SK-N-SH treated with all-trans-retinoic acid at 6 μM for 48 hours (cell line): ENCODE results near the gene ERCC5.

ENCODE experiments used
- ATAC-seq: fragments of 200-7000 bp; cut with Tn5 transposase; 3 replicates; pipeline ENCODE4 v1.9.1; 2020; ENCODE audit warnings: mild to moderate bottlenecking, moderate library complexity
- ARNTL ChIP-seq: fragments of 450-650 bp; formaldehyde crosslinking; IDR thresholded peaks from 2 replicates; pipeline ENCODE4 v1.5.0; 2020; ENCODE audit warnings: low read depth, mild to moderate bottlenecking, moderate library complexity, borderline replicate concordance
- BACH2 ChIP-seq: fragments of 250-450 bp; sonication (Bioruptor Pico); IDR thresholded peaks from 2 replicates; pipeline ENCODE4 v1.9.0; 2021; ENCODE audit warnings: mild to moderate bottlenecking, borderline replicate concordance
- CSDC2 ChIP-seq: fragments of 250-450 bp; sonication (Bioruptor Pico); IDR thresholded peaks from 2 replicates; pipeline ENCODE4 v1.5.0; 2020; ENCODE audit warnings: mild to moderate bottlenecking, moderate library complexity
- ESRRG ChIP-seq: fragments of 250-450 bp; sonication (Bioruptor Pico); IDR thresholded peaks from 2 replicates; pipeline ENCODE4 v1.6.1; 2021; ENCODE audit warnings: mild to moderate bottlenecking
- GLIS3 ChIP-seq: fragments of 250-450 bp; sonication (Bioruptor Pico); IDR thresholded peaks from 2 replicates; pipeline ENCODE4 v1.5.0; 2020; ENCODE audit warnings: mild to moderate bottlenecking, moderate library complexity
- ISL1 ChIP-seq: fragments of 250-450 bp; sonication (Bioruptor Pico); IDR thresholded peaks from 2 replicates; pipeline ENCODE4 v2.1.2; 2022; ENCODE audit warnings: mild to moderate bottlenecking, moderate library complexity
- OSR1 ChIP-seq: fragments of 250-450 bp; sonication (Bioruptor Pico); IDR thresholded peaks from 2 replicates; pipeline ENCODE4 v1.8.0; 2022; ENCODE audit warnings: moderate library complexity, mild to moderate bottlenecking, inconsistent platforms
- PPARA ChIP-seq: fragments of 250-450 bp; sonication (Bioruptor Pico); IDR thresholded peaks from 2 replicates; pipeline ENCODE4 v1.5.0; 2020; ENCODE audit warnings: mild to moderate bottlenecking, borderline replicate concordance
- RARB ChIP-seq: fragments of 250-450 bp; sonication (Bioruptor Pico); IDR thresholded peaks from 2 replicates; pipeline ENCODE4 v1.8.0; 2021; ENCODE audit warnings: mild to moderate bottlenecking, moderate library complexity
- SNAI2 ChIP-seq: fragments of 250-450 bp; sonication (Bioruptor Pico); IDR thresholded peaks from 2 replicates; pipeline ENCODE4 v1.5.0; 2020; ENCODE audit warnings: mild to moderate bottlenecking, moderate library complexity
- TOX ChIP-seq: fragments of 250-450 bp; sonication (Bioruptor Pico); IDR thresholded peaks from 2 replicates; pipeline ENCODE4 v1.8.0; 2021; ENCODE audit warnings: mild to moderate bottlenecking, moderate library complexity, borderline replicate concordance
- ZC3H10 ChIP-seq: fragments of 250-450 bp; sonication (Bioruptor Pico); IDR thresholded peaks from 2 replicates; pipeline ENCODE4 v1.5.1; 2021; ENCODE audit warnings: mild to moderate bottlenecking, moderate library complexity
- ZFP3 ChIP-seq: fragments of 250-450 bp; sonication (Bioruptor Pico); IDR thresholded peaks from 2 replicates; pipeline ENCODE4 v1.5.0; 2020; ENCODE audit warnings: mild to moderate bottlenecking, moderate library complexity
- ZFP30 ChIP-seq: fragments of 450-650 bp; formaldehyde crosslinking; IDR thresholded peaks from 2 replicates; pipeline ENCODE4 v1.5.0; 2022; ENCODE audit warnings: mild to moderate bottlenecking, moderate library complexity
- ZNF70 ChIP-seq: fragments of 450-650 bp; formaldehyde crosslinking; IDR thresholded peaks from 2 replicates; pipeline ENCODE4 v1.5.0; 2020; ENCODE audit warnings: mild to moderate bottlenecking, moderate library complexity
- ZNF8 ChIP-seq: fragments of 450-650 bp; formaldehyde crosslinking; IDR thresholded peaks from 2 replicates; pipeline ENCODE4 v1.5.0; 2020; ENCODE audit warnings: mild to moderate bottlenecking, moderate library complexity
- TF ChIP-seq, protein P1 (sequence below): fragments of 250-450 bp; sonication (Bioruptor Pico); IDR thresholded peaks from 2 replicates; pipeline ENCODE4 v1.5.1; 2020; ENCODE audit warnings: low read depth, mild to moderate bottlenecking, moderate library complexity
- TF ChIP-seq, protein P2 (sequence below): fragments of 250-450 bp; sonication (Bioruptor Pico); IDR thresholded peaks from 2 replicates; pipeline ENCODE4 v1.5.0; 2020; ENCODE audit warnings: mild to moderate bottlenecking, moderate library complexity
- TF ChIP-seq, protein P3 (sequence below): fragments of 250-450 bp; sonication (Bioruptor Pico); IDR thresholded peaks from 2 replicates; pipeline ENCODE4 v1.8.0; 2021; ENCODE audit warnings: low read depth, mild to moderate bottlenecking, moderate library complexity, borderline replicate concordance
- TF ChIP-seq, protein P4 (sequence below): fragments of 250-450 bp; sonication (Bioruptor Pico); IDR thresholded peaks from 2 replicates; pipeline ENCODE4 v1.5.1; 2021; ENCODE audit warnings: mild to moderate bottlenecking, moderate library complexity

ERCC5 gene

DNA sequence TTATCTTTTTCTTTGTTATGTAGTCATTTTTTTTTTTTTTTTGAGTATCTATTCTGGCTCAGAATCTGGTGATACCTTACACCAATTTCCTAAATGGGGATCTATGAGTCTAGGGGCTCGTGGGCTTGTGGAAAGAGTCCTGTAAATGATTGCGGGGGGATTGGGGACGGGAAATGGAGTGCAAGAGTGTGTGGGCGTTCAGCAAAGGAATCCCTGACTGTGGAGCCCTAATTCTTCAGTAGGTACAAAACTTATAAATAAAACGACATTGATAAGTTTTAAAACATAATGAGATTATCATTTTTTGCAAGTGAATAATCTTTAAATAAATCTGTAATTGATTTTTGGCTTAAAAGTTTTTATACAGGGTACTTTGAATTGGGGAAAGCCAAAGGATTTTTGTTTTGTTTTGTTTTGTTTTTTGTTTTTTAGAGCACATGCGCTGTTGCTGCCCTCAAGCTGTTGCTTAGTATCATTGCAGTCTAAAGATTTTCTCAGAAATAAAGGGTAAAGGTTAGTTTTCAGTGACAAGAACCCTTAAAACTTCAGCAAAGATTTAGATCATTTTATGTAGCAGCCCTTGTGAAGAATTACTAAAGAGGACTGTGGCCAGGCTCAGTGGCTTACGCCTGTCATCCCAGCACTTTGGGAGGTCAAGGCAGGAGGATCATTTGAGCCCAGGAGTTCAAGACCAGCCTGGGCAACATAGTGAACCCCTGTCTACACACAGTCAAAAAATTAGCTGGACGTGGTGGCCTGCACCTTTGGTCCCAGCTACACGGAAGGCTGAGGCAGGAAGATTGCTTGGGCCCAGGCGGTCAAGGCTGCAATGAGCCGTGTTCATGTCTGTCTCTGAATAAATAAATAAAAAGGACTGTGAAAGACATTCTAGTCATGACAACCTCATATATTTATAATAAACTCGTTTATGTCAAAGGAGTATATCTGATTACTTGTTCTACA is 1.7 kb downstream of the ERCC5 start:
- TF ChIP-seq TOX (no peak), OSR1 (no peak), ISL1 (CRISPR knock-in tag) (no peak)
- ATAC-seq: no peak

DNA sequence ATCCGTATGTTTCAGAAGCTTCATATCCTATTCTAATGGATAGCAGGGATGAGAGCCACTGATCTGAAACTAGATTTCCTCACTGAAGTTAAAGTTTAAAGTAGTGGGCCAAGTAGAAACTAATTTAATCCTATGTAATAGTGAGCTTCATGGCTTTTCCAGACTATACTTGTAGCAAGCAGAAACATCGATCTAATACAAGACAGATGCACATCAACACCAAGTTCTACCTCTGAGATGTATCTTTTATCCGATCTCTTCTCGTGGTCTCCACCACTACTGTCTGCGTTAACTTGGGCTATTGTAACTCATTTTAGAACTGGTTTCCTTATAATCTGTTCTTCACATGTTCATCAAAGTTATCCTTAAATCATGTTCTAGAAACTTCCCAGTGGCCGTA is 3.1 kb downstream of the ERCC5 start:
- TF ChIP-seq ARNTL (CRISPR knock-in tag) (no peak), PPARA (CRISPR knock-in tag) (no peak), ZFP3 (CRISPR knock-in tag) (no peak), GLIS3 (CRISPR knock-in tag) (no peak), ZC3H10 (CRISPR knock-in tag) (no peak), CSDC2 (CRISPR knock-in tag) (no peak), SNAI2 (no peak)
- TF ChIP-seq, protein P1, sequence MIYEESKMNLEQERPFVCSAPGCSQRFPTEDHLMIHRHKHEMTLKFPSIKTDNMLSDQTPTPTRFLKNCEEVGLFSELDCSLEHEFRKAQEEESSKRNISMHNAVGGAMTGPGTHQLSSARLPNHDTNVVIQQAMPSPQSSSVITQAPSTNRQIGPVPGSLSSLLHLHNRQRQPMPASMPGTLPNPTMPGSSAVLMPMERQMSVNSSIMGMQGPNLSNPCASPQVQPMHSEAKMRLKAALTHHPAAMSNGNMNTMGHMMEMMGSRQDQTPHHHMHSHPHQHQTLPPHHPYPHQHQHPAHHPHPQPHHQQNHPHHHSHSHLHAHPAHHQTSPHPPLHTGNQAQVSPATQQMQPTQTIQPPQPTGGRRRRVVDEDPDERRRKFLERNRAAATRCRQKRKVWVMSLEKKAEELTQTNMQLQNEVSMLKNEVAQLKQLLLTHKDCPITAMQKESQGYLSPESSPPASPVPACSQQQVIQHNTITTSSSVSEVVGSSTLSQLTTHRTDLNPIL (CRISPR knock-in tag): no peak
- no peak for ATAC-seq

DNA sequence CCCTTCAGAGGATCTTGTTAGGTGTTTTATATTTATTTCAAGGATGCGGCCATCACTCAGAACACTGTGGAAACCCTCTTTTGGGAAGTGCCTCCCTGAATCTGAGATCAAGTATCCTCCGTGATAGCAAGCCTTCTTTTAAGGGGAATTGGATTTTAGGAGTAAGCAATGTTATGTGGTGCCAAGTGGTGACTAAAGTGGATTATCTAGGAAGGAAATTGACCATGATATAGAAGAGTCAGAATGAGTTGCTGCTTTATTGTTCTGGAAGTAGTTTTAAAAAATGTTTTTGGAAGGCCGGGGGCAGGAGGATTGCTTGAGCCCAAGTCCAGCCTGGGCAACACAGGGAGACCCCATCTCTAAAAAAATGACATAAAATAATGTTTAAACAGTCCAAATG is 6.7 kb downstream of the ERCC5 start:
- no peak for ATAC-seq
- TF ChIP-seq, protein P2, sequence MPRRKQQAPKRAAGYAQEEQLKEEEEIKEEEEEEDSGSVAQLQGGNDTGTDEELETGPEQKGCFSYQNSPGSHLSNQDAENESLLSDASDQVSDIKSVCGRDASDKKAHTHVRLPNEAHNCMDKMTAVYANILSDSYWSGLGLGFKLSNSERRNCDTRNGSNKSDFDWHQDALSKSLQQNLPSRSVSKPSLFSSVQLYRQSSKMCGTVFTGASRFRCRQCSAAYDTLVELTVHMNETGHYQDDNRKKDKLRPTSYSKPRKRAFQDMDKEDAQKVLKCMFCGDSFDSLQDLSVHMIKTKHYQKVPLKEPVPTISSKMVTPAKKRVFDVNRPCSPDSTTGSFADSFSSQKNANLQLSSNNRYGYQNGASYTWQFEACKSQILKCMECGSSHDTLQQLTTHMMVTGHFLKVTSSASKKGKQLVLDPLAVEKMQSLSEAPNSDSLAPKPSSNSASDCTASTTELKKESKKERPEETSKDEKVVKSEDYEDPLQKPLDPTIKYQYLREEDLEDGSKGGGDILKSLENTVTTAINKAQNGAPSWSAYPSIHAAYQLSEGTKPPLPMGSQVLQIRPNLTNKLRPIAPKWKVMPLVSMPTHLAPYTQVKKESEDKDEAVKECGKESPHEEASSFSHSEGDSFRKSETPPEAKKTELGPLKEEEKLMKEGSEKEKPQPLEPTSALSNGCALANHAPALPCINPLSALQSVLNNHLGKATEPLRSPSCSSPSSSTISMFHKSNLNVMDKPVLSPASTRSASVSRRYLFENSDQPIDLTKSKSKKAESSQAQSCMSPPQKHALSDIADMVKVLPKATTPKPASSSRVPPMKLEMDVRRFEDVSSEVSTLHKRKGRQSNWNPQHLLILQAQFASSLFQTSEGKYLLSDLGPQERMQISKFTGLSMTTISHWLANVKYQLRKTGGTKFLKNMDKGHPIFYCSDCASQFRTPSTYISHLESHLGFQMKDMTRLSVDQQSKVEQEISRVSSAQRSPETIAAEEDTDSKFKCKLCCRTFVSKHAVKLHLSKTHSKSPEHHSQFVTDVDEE: no peak
- no peak for TF ChIP-seq PPARA (CRISPR knock-in tag)
- no peak for TF ChIP-seq ISL1 (CRISPR knock-in tag)
- TF ChIP-seq RARB (CRISPR knock-in tag): no peak
- no peak for TF ChIP-seq ZNF8
- no peak for TF ChIP-seq BACH2 (CRISPR knock-in tag)
- TF ChIP-seq, protein P3, sequence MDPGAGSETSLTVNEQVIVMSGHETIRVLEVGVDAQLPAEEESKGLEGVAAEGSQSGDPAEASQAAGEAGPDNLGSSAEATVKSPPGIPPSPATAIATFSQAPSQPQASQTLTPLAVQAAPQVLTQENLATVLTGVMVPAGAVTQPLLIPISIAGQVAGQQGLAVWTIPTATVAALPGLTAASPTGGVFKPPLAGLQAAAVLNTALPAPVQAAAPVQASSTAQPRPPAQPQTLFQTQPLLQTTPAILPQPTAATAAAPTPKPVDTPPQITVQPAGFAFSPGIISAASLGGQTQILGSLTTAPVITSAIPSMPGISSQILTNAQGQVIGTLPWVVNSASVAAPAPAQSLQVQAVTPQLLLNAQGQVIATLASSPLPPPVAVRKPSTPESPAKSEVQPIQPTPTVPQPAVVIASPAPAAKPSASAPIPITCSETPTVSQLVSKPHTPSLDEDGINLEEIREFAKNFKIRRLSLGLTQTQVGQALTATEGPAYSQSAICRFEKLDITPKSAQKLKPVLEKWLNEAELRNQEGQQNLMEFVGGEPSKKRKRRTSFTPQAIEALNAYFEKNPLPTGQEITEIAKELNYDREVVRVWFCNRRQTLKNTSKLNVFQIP (CRISPR knock-in tag): no peak
- no peak for TF ChIP-seq ZC3H10 (CRISPR knock-in tag)
- no peak for TF ChIP-seq ZFP30 (CRISPR knock-in tag)
- TF ChIP-seq, protein P1 (CRISPR knock-in tag): no peak
- no peak for TF ChIP-seq ESRRG (CRISPR knock-in tag)
- no peak for TF ChIP-seq CSDC2 (CRISPR knock-in tag)
- TF ChIP-seq, all 23 proteins: peak for 0

DNA sequence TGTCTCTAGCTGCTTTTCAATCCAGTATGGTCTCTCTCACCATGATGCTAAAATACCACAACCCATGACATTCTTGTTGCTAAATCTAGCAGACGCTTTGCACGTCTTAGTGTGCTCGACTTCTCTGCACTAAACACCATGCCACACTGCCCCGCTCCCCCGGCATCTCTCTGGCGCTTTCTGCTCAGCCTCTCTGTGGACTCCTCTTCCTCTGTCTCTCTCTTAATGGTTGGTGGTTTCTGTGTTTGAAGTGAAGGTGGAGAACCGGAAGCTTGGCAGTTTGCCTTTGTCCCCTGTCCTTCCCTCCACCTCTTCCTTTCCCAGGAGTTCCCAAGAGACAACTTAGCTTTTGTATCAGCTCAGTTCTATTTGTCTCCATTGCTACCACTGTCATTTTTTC is 8.8 kb downstream of the ERCC5 start:
- no peak for ATAC-seq
- TF ChIP-seq ESRRG (CRISPR knock-in tag): no peak
- TF ChIP-seq ZNF70 (CRISPR knock-in tag): no peak
- TF ChIP-seq SNAI2: no peak
- TF ChIP-seq BACH2 (CRISPR knock-in tag): no peak
- TF ChIP-seq, protein P1 (CRISPR knock-in tag): no peak
- TF ChIP-seq, protein P2: no peak
- TF ChIP-seq ZNF8: no peak
- TF ChIP-seq RARB (CRISPR knock-in tag): no peak
- TF ChIP-seq TOX: no peak
- no peak for TF ChIP-seq ARNTL (CRISPR knock-in tag)
- TF ChIP-seq PPARA (CRISPR knock-in tag): no peak
- TF ChIP-seq OSR1: no peak
- TF ChIP-seq ZFP30 (CRISPR knock-in tag): no peak
- TF ChIP-seq CSDC2 (CRISPR knock-in tag): no peak
- TF ChIP-seq, protein P4, sequence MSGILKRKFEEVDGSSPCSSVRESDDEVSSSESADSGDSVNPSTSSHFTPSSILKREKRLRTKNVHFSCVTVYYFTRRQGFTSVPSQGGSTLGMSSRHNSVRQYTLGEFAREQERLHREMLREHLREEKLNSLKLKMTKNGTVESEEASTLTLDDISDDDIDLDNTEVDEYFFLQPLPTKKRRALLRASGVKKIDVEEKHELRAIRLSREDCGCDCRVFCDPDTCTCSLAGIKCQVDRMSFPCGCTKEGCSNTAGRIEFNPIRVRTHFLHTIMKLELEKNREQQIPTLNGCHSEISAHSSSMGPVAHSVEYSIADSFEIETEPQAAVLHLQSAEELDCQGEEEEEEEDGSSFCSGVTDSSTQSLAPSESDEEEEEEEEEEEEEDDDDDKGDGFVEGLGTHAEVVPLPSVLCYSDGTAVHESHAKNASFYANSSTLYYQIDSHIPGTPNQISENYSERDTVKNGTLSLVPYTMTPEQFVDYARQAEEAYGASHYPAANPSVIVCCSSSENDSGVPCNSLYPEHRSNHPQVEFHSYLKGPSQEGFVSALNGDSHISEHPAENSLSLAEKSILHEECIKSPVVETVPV (CRISPR knock-in tag): no peak
- TF ChIP-seq, all 23 proteins: peak for 0
